GM10266 (cell line): ENCODE results near the gene UROS.
A peak's percentile ranks its signal among the peaks of the same experiment; 100 is the strongest.

Experiments used
- DNase-seq: peaks from one replicate; pipeline ENCODE4 v3.0.0; 2012; ENCODE audit errors: extremely low spot score
- CTCF ChIP-seq: IDR thresholded peaks from 2 replicates; pipeline ENCODE4 v1.5.1; 2012; ENCODE audit warnings: mild to moderate bottlenecking, low read depth; ENCODE audit not compliant: control insufficient read depth, insufficient read depth; ENCODE audit errors: missing control alignments

UROS gene

GRCh38 chr10:125788156-125789034 is 34.7 kb downstream of the UROS start:
- TF ChIP-seq CTCF = no peak
- DNase-seq = no peak

- TF ChIP-seq CTCF = no peak
- DNase-seq = no peak
Measured at GRCh38 chr10:125785791-125786190, 37.3 kb downstream of the UROS start.

GRCh38 chr10:125783957-125784356 is 39.1 kb downstream of the UROS start:
- DNase-seq = peak; percentile 57
- TF ChIP-seq CTCF = peak; percentile 45

- TF ChIP-seq CTCF = no peak
- DNase-seq = no peak
Measured at GRCh38 chr10:125783408-125783807, 39.6 kb downstream of the UROS start.

GRCh38 chr10:125782616-125783015 is 40.4 kb downstream of the UROS start:
- TF ChIP-seq CTCF = no peak

GRCh38 chr10:125782054-125782453 is 41.0 kb downstream of the UROS start:
- no peak for TF ChIP-seq CTCF
- no peak for DNase-seq

More at GRCh38 chr10:125782616-125783015, 40.4 kb downstream of the UROS start:
- no peak for DNase-seq

GRCh38 chr10:125781374-125781773 is 41.7 kb downstream of the UROS start:
- no peak for DNase-seq
- no peak for TF ChIP-seq CTCF
